ENCODE data around the gene MEGF9. TPM values are rescaled to one million over a fixed set of nuclear protein-coding genes. Genes with fewer than 3 reads are reported as not detected.

The MEGF9 gene
- total and polyA plus RNA-seq, 2 of the 13 experiments (the other 11 are each of a cell fraction or from before 2014, with no cell fraction given) = 3.1 to 3.3 TPM

DNA sequence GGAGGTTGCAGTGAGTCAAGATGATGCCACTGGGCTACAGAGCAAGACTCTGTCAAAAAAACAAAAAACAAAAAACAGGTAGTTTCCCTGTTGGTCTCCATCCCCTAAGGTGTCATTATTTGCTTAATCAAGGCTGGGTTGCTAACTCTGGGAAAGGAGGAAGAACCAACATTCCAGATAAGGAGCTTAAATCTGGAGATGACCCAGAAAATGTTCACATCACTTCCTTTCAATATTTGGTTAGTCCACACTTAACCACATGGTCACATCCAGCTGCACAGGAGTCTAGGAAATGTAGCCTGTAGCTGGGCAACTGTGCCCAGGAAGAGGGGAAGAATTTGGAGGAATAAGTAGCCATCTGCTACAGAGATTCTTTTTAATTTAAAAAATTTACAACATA lies 25.9 kb upstream of the MEGF9 start:
- in situ Hi-C loops (cut with HindIII; ENCODE audit: extremely low pct_ligation_motif_present, low pct_unique_long_range_greater_than_20kb) = no loop called here
- no peaks in the 10 kb centered on the region for H3K27me3 ChIP-seq (ENCODE audit: control insufficient read depth in 1 of 2, insufficient read depth in 2 of 2, low read length in 2 of 2)
- CTCF ChIA-PET (ENCODE audit: low intra/inter-chr PET ratio, low total read pairs) = no interaction called here
- no peak overlapping the region for H3K4me2 ChIP-seq (ENCODE audit: low read depth, low read length)
- POLR2A ChIA-PET = interaction anchor here (0.9 to 1.6 kb wide), 2 partner anchors 10 to 25 kb away, joined by 3 to 4 read pairs; partner anchors contain the start of gene MEGF9
- intact Hi-C loops (cut with micrococcal nuclease; ENCODE audit: unreplicated experiment) = loop anchor here (5.0 kb wide), 1 partner anchor 197 kb away; no protein-coding TSS in a partner anchor
- DNase-seq (ENCODE audit: low spot score) (no peak), FAIRE-seq (no peak), ATAC-seq (no peak)
- H2AFZ ChIP-seq (ENCODE audit: low read length) = no peak overlapping the region
- H3K27ac ChIP-seq (ENCODE audit: extremely low read length, insufficient read depth, low read length) = no peak overlapping the region
- no peaks in the 10 kb centered on the region for H3K79me2 ChIP-seq (ENCODE audit: insufficient read depth, low read length)
- H3K36me3 ChIP-seq (replicated peaks in 1 of 2; ENCODE audit: control insufficient read depth in 1 of 2, insufficient read depth in 2 of 2, low read length in 2 of 2) = no peaks in the 10 kb centered on the region
- no peaks in the 10 kb centered on the region for H4K20me1 ChIP-seq (ENCODE audit: insufficient read depth, low read length)
- BruUV-seq (replicated peaks) = no TSS peak
- no peaks in the 10 kb centered on the region for H3K9me3 ChIP-seq (ENCODE audit: low read length)
- TF ChIP-seq RFX1 (IDR thresholded peaks at IDR 0.05) (no peak), ZNF431 (CRISPR knock-in tag; IDR thresholded peaks at IDR 0.05; ENCODE audit: borderline replicate concordance, low read depth) (no peak), ZNF543 (CRISPR knock-in tag; IDR thresholded peaks at IDR 0.05) (no peak), MTA1 (CRISPR knock-in tag; IDR thresholded peaks at IDR 0.05; ENCODE audit: borderline replicate concordance) (no peak)
- TF ChIP-seq, protein P1, sequence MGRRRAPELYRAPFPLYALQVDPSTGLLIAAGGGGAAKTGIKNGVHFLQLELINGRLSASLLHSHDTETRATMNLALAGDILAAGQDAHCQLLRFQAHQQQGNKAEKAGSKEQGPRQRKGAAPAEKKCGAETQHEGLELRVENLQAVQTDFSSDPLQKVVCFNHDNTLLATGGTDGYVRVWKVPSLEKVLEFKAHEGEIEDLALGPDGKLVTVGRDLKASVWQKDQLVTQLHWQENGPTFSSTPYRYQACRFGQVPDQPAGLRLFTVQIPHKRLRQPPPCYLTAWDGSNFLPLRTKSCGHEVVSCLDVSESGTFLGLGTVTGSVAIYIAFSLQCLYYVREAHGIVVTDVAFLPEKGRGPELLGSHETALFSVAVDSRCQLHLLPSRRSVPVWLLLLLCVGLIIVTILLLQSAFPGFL (CRISPR knock-in tag; IDR thresholded peaks at IDR 0.05) = no peak
- TF ChIP-seq, protein P2, sequence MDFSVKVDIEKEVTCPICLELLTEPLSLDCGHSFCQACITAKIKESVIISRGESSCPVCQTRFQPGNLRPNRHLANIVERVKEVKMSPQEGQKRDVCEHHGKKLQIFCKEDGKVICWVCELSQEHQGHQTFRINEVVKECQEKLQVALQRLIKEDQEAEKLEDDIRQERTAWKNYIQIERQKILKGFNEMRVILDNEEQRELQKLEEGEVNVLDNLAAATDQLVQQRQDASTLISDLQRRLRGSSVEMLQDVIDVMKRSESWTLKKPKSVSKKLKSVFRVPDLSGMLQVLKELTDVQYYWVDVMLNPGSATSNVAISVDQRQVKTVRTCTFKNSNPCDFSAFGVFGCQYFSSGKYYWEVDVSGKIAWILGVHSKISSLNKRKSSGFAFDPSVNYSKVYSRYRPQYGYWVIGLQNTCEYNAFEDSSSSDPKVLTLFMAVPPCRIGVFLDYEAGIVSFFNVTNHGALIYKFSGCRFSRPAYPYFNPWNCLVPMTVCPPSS (IDR thresholded peaks at IDR 0.05) = no peak
- H3K4me3 ChIP-seq (replicated peaks in 1 of 3; ENCODE audit: insufficient read depth in 1 of 3, low read depth in 2 of 3, low read length in 3 of 3) = no peak overlapping the region
- H3K9ac ChIP-seq (ENCODE audit: insufficient read depth, low read depth, low read length) = no peak overlapping the region
- H3K4me1 ChIP-seq (ENCODE audit: insufficient read depth, low read length) = peaks cover 22% of the 10 kb centered on the region
